ENCODE measurements around the gene HS3ST2. TPM values are rescaled to one million over a fixed set of nuclear protein-coding genes. Genes with fewer than 3 reads are reported as not detected.

Gene HS3ST2
- total and polyA plus RNA-seq, 2 of the 8 experiments (the other 6 are each of a cell fraction or from before 2014, with no cell fraction given): 1.7 to 3.7 TPM

- Histone ChIP-seq H2AK5ac (ENCODE audit: low read depth, low read length) (no peak overlapping the region), H3K79me2 (ENCODE audit: control insufficient read depth in 1 of 2, insufficient read depth in 2 of 2, low read length in 2 of 2) (no peaks in the 10 kb centered on the region), H3K4me1 (replicated peaks in 1 of 4; ENCODE audit: control insufficient read depth in 3 of 4, insufficient read depth in 4 of 4, low read length in 3 of 4) (peaks cover 0 to 2% (median 0%) of the 10 kb centered on the region in 4 experiments; a peak in 2 of 7 replicates), H3K4ac (replicated peaks; ENCODE audit: insufficient read length, low read depth, low read length) (no peak overlapping the region), H3K18ac (ENCODE audit: extremely low read depth, low read length) (no peak overlapping the region), H3K36me3 (ENCODE audit: control insufficient read depth in 2 of 4, insufficient read depth in 4 of 4, low read length in 3 of 4) (no peaks in the 10 kb centered on the region), H3K9me3 (ENCODE audit: insufficient read depth in 2 of 2, low read depth in 1 of 2, low read length in 1 of 2) (no peaks in the 10 kb centered on the region), H3K9ac (replicated peaks in 1 of 4; ENCODE audit: extremely low read depth in 1 of 4, low read depth in 3 of 4, low read length in 3 of 4) (no peak overlapping the region), H3K23me2 (ENCODE audit: low read depth, low read length) (no peaks in the 10 kb centered on the region), H4K20me1 (replicated peaks in 1 of 2; ENCODE audit: control insufficient read depth in 1 of 2, insufficient read depth in 2 of 2, low read length in 2 of 2) (no peaks in the 10 kb centered on the region), H2BK5ac (ENCODE audit: low read depth, low read length) (no peak overlapping the region), H2BK120ac (replicated peaks; ENCODE audit: low read depth, low read length) (no peak overlapping the region), H3K27ac (ENCODE audit: low read depth, low read length) (no peak overlapping the region), H3K14ac (ENCODE audit: insufficient read length) (no peak overlapping the region), H2BK20ac (ENCODE audit: low read length) (no peak overlapping the region), H2BK15ac (ENCODE audit: low read length) (no peak overlapping the region), H3K23ac (ENCODE audit: insufficient read length) (no peak overlapping the region), H4K8ac (ENCODE audit: extremely low read depth, insufficient read depth, low read length) (no peak overlapping the region), H3K79me1 (ENCODE audit: low read depth, low read length) (no peaks in the 10 kb centered on the region), H2BK12ac (ENCODE audit: low read depth, low read length) (no peak overlapping the region), H3K27me3 (replicated peaks in 1 of 4; ENCODE audit: control insufficient read depth in 3 of 4, extremely low read depth in 1 of 4, insufficient read depth in 3 of 4, low read length in 3 of 4) (no peaks in the 10 kb centered on the region), H2AFZ (ENCODE audit: low read length) (no peak overlapping the region), H3K4me2 (ENCODE audit: insufficient read depth in 1 of 2, low read depth in 2 of 2, low read length in 2 of 2) (no peak overlapping the region), H3K56ac (replicated peaks; ENCODE audit: insufficient read length, low read depth, low read length) (no peak overlapping the region), H4K5ac (ENCODE audit: insufficient read length, low read depth, low read length) (no peak overlapping the region), H3K4me3 (ENCODE audit: extremely low read depth in 1 of 4, insufficient read depth in 2 of 4, low read depth in 3 of 4, low read length in 4 of 4) (no peak overlapping the region), H4K91ac (replicated peaks; ENCODE audit: insufficient read length, low read length) (no peak overlapping the region)
- no peak for TF ChIP-seq CEBPB (IDR thresholded peaks at IDR 0.05; ENCODE audit: low read depth, low read length)
- TF ChIP-seq RNF2 (IDR thresholded peaks at IDR 0.05; ENCODE audit: borderline replicate concordance, low read depth, low read length, missing control alignments, poor library complexity, severe bottlenecking): no peak
- TF ChIP-seq, protein P1, sequence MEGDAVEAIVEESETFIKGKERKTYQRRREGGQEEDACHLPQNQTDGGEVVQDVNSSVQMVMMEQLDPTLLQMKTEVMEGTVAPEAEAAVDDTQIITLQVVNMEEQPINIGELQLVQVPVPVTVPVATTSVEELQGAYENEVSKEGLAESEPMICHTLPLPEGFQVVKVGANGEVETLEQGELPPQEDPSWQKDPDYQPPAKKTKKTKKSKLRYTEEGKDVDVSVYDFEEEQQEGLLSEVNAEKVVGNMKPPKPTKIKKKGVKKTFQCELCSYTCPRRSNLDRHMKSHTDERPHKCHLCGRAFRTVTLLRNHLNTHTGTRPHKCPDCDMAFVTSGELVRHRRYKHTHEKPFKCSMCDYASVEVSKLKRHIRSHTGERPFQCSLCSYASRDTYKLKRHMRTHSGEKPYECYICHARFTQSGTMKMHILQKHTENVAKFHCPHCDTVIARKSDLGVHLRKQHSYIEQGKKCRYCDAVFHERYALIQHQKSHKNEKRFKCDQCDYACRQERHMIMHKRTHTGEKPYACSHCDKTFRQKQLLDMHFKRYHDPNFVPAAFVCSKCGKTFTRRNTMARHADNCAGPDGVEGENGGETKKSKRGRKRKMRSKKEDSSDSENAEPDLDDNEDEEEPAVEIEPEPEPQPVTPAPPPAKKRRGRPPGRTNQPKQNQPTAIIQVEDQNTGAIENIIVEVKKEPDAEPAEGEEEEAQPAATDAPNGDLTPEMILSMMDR (IDR thresholded peaks at IDR 0.05; ENCODE audit: control extremely low read depth in 1 of 3, insufficient read depth in 1 of 3, low read depth in 1 of 3, low read length in 3 of 3): no peak
- no peak for TF ChIP-seq KDM1A (IDR thresholded peaks at IDR 0.05; ENCODE audit: borderline replicate concordance, low read length)
- WGBS, 2 experiments (ENCODE audit: extremely low coverage in 1 of 2, insufficient coverage in 1 of 2, insufficient read length in 1 of 2, insufficient replicate concordance in 2 of 2, low coverage in 1 of 2, low lambda C conversion rate in 2 of 2, missing lambda C conversion rate in 1 of 2): 94% methylated on average over 6 of the region's 6 CpGs; no CpG with 5 or more reads in 1 of the 2 experiments
- CTCF ChIA-PET (ENCODE audit: partially characterized antibody): interaction anchor here (1.1 to 6.6 kb wide), 2 partner anchors 20 to 176 kb away, joined by 3 to 42 read pairs; no protein-coding TSS in a partner anchor
- FAIRE-seq: no peak
- no peak for DNase-seq (ENCODE audit: low read depth in 1 of 2, low spot score in 2 of 2)
- POLR2A ChIA-PET (ENCODE audit: partially characterized antibody): no interaction called here
Observed at GRCh38 chr16:22879466-22879865, 65.5 kb downstream of the HS3ST2 start.
